ENCODE data around the gene ABCA13. TPM values are rescaled to one million over a fixed set of nuclear protein-coding genes. Genes with fewer than 3 reads are reported as not detected.

ABCA13 gene
- total RNA-seq, 1 donor from 2014 or later: not detected

- DNase-seq (ENCODE audit: low read depth in 2 of 2): no peak
These were observed 455.9 kb downstream of the ABCA13 start for GRCh38 chr7:48627164-48627563.

GRCh38 chr7:48628793-48629349, 457.6 kb downstream of the ABCA13 start:
- DNase-seq (ENCODE audit: low read depth in 2 of 2): no peak

GRCh38 chr7:48634116-48634632, 462.9 kb downstream of the ABCA13 start:
- DNase-seq (ENCODE audit: low read depth in 2 of 2): no peak

- DNase-seq (ENCODE audit: low read depth in 2 of 2): no peak
These were observed 464.5 kb downstream of the ABCA13 start for GRCh38 chr7:48635796-48636195.

GRCh38 chr7:48636391-48637015, 465.2 kb downstream of the ABCA13 start:
- DNase-seq (ENCODE audit: low read depth in 2 of 2): no peak

- no peak for DNase-seq (ENCODE audit: low read depth in 2 of 2)
These were observed 466.1 kb downstream of the ABCA13 start for GRCh38 chr7:48637382-48637781.

- no peak for DNase-seq (ENCODE audit: low read depth in 2 of 2)
These were observed 466.8 kb downstream of the ABCA13 start for GRCh38 chr7:48638041-48638440.

GRCh38 chr7:48643431-48644013, 472.3 kb downstream of the ABCA13 start:
- no peak for DNase-seq (ENCODE audit: low read depth in 2 of 2)

GRCh38 chr7:48658138-48658537, 486.9 kb downstream of the ABCA13 start:
- no peak for DNase-seq (ENCODE audit: low read depth in 2 of 2)

GRCh38 chr7:48660306-48660870, 489.1 kb downstream of the ABCA13 start:
- no peak for DNase-seq (ENCODE audit: low read depth in 2 of 2)

GRCh38 chr7:48664241-48664640, 493.0 kb downstream of the ABCA13 start:
- no peak for DNase-seq (ENCODE audit: low read depth in 2 of 2)

- DNase-seq (ENCODE audit: low read depth in 2 of 2): no peak
These were observed 494.3 kb downstream of the ABCA13 start for GRCh38 chr7:48665353-48666135.

GRCh38 chr7:48667407-48667806, 496.1 kb downstream of the ABCA13 start:
- DNase-seq (ENCODE audit: low read depth in 2 of 2): no peak

GRCh38 chr7:48671656-48672055, 500.4 kb downstream of the ABCA13 start:
- no peak for DNase-seq (ENCODE audit: low read depth in 2 of 2)

GRCh38 chr7:48681006-48681405, 509.7 kb downstream of the ABCA13 start:
- no peak for DNase-seq (ENCODE audit: low read depth in 2 of 2)

- no peak for DNase-seq (ENCODE audit: low read depth in 2 of 2)
These were observed 520.5 kb downstream of the ABCA13 start for GRCh38 chr7:48691788-48692187.

Other genes starting within 250 kb of the ABCA13 start
- 0.77 and 1.6 TPM in 2 replicates for gene PKD1L1, start 223.0 kb upstream of the ABCA13 start, total RNA-seq
- gene HUS1, start 191.8 kb upstream of the ABCA13 start, total RNA-seq: 8.3 and 8.9 TPM in 2 replicates
- gene SUN3, start 142.4 kb upstream of the ABCA13 start, total RNA-seq: not detected in 2 replicates
- under 0.01 TPM in 1 of 2 replicates, not detected in the other for gene C7orf57, start 135.9 kb upstream of the ABCA13 start, total RNA-seq
- gene UPP1, start 82.2 kb upstream of the ABCA13 start, total RNA-seq: 8.3 and 9.1 TPM in 2 replicates

Data from dermis microvascular lymphatic vessel endothelial cell (primary cell).